Subcutaneous abdominal adipose tissue (tissue), 5 donors: Measurements from ENCODE around the gene TMC2.

Source experiments
- H3K27ac ChIP-seq: one replicate; pipeline ENCODE4 v1.7.0; 2013; ENCODE audit warnings: low read depth, mild to moderate bottlenecking, inconsistent platforms, low read length, moderate library complexity
- H3K27me3 ChIP-seq, 5 donors: one replicate each; pipeline ENCODE4 v1.7.0; 2013; ENCODE audit warnings: low read length in 5 of 5, inconsistent platforms in 1 of 5; ENCODE audit not compliant: control insufficient read depth in 5 of 5, insufficient read depth in 4 of 5
- H3K36me3 ChIP-seq, 5 donors: one replicate each; pipeline ENCODE4 v1.7.0; 2013; ENCODE audit warnings: low read length in 5 of 5; ENCODE audit not compliant: control insufficient read depth in 5 of 5, insufficient read depth in 5 of 5
- H3K4me1 ChIP-seq, 5 donors: one replicate each; pipeline ENCODE4 v1.7.0; 2013; ENCODE audit warnings: low read length in 5 of 5, mild to moderate bottlenecking in 3 of 5, moderate library complexity in 1 of 5; ENCODE audit not compliant: control insufficient read depth in 5 of 5, insufficient read depth in 5 of 5
- H3K4me3 ChIP-seq, 5 donors: one replicate each; pipeline ENCODE4 v1.7.0; 2013; ENCODE audit warnings: low read length in 5 of 5, low read depth in 1 of 5
- H3K9ac ChIP-seq, 5 donors: one replicate each; pipeline ENCODE4 v1.7.0; 2013; ENCODE audit warnings: low read length in 5 of 5, mild to moderate bottlenecking in 4 of 5, moderate library complexity in 3 of 5
- H3K9me3 ChIP-seq, 5 donors: one replicate each; pipeline ENCODE4 v1.7.0; 2013; ENCODE audit warnings: low read length in 5 of 5; ENCODE audit not compliant: control insufficient read depth in 5 of 5
- donor health status: healthy.
- donor health status: healthy.
- donor health status: healthy.
- donor health status: healthy.
- donor health status: healthy.

TMC2 gene

GRCh38 chr20:2538931-2539720 is 2.8 kb downstream of the TMC2 start:
- Histone ChIP-seq H3K27me3 (peaks cover 0 to 13% (median 0%) of the 10 kb centered on the region in 5 donors), H3K4me1 (peaks cover 0 to 16% (median 12%) of the 10 kb centered on the region in 5 donors), H3K27ac (no peak overlapping the region), H3K9me3 (no peaks in the 10 kb centered on the region), H3K9ac (peak overlapping the region in 1 of 5 donors; percentile 57), H3K36me3 (no peaks in the 10 kb centered on the region), H3K4me3 (no peak overlapping the region)

GRCh38 chr20:2541940-2542339 is 5.6 kb downstream of the TMC2 start:
- H3K36me3 ChIP-seq: no peaks in the 10 kb centered on the region
- no peak overlapping the region for H3K9ac ChIP-seq
- no peak overlapping the region for H3K27ac ChIP-seq
- peaks cover 0 to 12% (median 9%) of the 10 kb centered on the region in 5 donors for H3K4me1 ChIP-seq
- no peak overlapping the region for H3K4me3 ChIP-seq
- H3K9me3 ChIP-seq: no peaks in the 10 kb centered on the region
- peaks cover 0 to 8% (median 0%) of the 10 kb centered on the region in 5 donors for H3K27me3 ChIP-seq

GRCh38 chr20:2542361-2542760 is 6.0 kb downstream of the TMC2 start:
- no peak overlapping the region for H3K9ac ChIP-seq
- peaks cover 0 to 8% (median 0%) of the 10 kb centered on the region in 5 donors for H3K27me3 ChIP-seq
- H3K4me3 ChIP-seq: no peak overlapping the region
- no peaks in the 10 kb centered on the region for H3K36me3 ChIP-seq
- no peaks in the 10 kb centered on the region for H3K9me3 ChIP-seq
- no peak overlapping the region for H3K27ac ChIP-seq
- H3K4me1 ChIP-seq: peaks cover 0 to 12% (median 9%) of the 10 kb centered on the region in 5 donors

- peaks cover 0 to 6% (median 4%) of the 10 kb centered on the region in 5 donors for H3K4me1 ChIP-seq
- no peak overlapping the region for H3K4me3 ChIP-seq
- no peak overlapping the region for H3K27ac ChIP-seq
- no peaks in the 10 kb centered on the region for H3K36me3 ChIP-seq
- H3K9me3 ChIP-seq: no peaks in the 10 kb centered on the region
- peaks cover 0 to 8% (median 0%) of the 10 kb centered on the region in 5 donors for H3K27me3 ChIP-seq
- no peak overlapping the region for H3K9ac ChIP-seq
Measured at GRCh38 chr20:2544211-2544610, 7.8 kb downstream of the TMC2 start.

- peaks cover 0 to 8% (median 0%) of the 10 kb centered on the region in 5 donors for H3K27me3 ChIP-seq
- no peaks in the 10 kb centered on the region for H3K36me3 ChIP-seq
- H3K9ac ChIP-seq: no peak overlapping the region
- H3K4me1 ChIP-seq: no peaks in the 10 kb centered on the region
- H3K27ac ChIP-seq: no peak overlapping the region
- no peaks in the 10 kb centered on the region for H3K9me3 ChIP-seq
- no peak overlapping the region for H3K4me3 ChIP-seq
Measured at GRCh38 chr20:2545594-2545993, 9.2 kb downstream of the TMC2 start.

GRCh38 chr20:2557873-2558580 is 21.7 kb downstream of the TMC2 start:
- Histone ChIP-seq H3K36me3 (no peaks in the 10 kb centered on the region), H3K4me3 (peak overlapping the region in 3 of 5 donors; percentile 10 to 56 (median 46)), H3K9ac (no peak overlapping the region), H3K4me1 (peaks cover 0 to 11% (median 9%) of the 10 kb centered on the region in 5 donors), H3K27ac (no peak overlapping the region), H3K27me3 (peaks cover 20 to 45% (median 30%) of the 10 kb centered on the region in 5 donors), H3K9me3 (no peaks in the 10 kb centered on the region)

GRCh38 chr20:2558581-2559278 is 22.4 kb downstream of the TMC2 start:
- Histone ChIP-seq H3K27me3 (peaks cover 20 to 45% (median 30%) of the 10 kb centered on the region in 5 donors), H3K9ac (no peak overlapping the region), H3K9me3 (no peaks in the 10 kb centered on the region), H3K4me1 (peaks cover 0 to 11% (median 9%) of the 10 kb centered on the region in 5 donors), H3K27ac (no peak overlapping the region), H3K4me3 (peak overlapping the region in 3 of 5 donors; percentile 10 to 56 (median 46)), H3K36me3 (no peaks in the 10 kb centered on the region)

GRCh38 chr20:2559279-2559626 is 22.9 kb downstream of the TMC2 start:
- H3K27me3 ChIP-seq: peaks cover 20 to 45% (median 30%) of the 10 kb centered on the region in 5 donors
- peak overlapping the region in 3 of 5 donors; percentile 10 to 56 (median 46) for H3K4me3 ChIP-seq

GRCh38 chr20:2559651-2560050 is 23.3 kb downstream of the TMC2 start:
- Histone ChIP-seq H3K4me3 (no peak overlapping the region), H3K27ac (no peak overlapping the region), H3K27me3 (peaks cover 20 to 45% (median 30%) of the 10 kb centered on the region in 5 donors)

More at GRCh38 chr20:2559279-2559626, 22.9 kb downstream of the TMC2 start:
- Histone ChIP-seq H3K36me3 (no peaks in the 10 kb centered on the region), H3K4me1 (peaks cover 0 to 11% (median 9%) of the 10 kb centered on the region in 5 donors), H3K9me3 (no peaks in the 10 kb centered on the region), H3K9ac (no peak overlapping the region), H3K27ac (no peak overlapping the region)

More at GRCh38 chr20:2559651-2560050, 23.3 kb downstream of the TMC2 start:
- Histone ChIP-seq H3K9ac (no peak overlapping the region), H3K9me3 (no peaks in the 10 kb centered on the region), H3K36me3 (no peaks in the 10 kb centered on the region), H3K4me1 (peaks cover 0 to 11% (median 9%) of the 10 kb centered on the region in 5 donors)
